Activated B cell treated with CpG ODN at 0.5 μM for 24 hours (primary cell): ENCODE measurements around the gene VPS13C. TPM values are rescaled to one million over a fixed set of nuclear protein-coding genes. Genes with fewer than 3 reads are reported as not detected.

Experiments used
- ATAC-seq: fragments of 200-7000 bp; cut with Tn5 transposase; one replicate; pipeline ENCODE4 v1.10.0; 2021; ENCODE audit warnings: low read depth, mild to moderate bottlenecking, moderate library complexity
- CTCF ChIA-PET: fragments of 350-600 bp; sonication (Branson Sonifier 250); formaldehyde crosslinking; loops from one replicate; lab custom pipeline; 2021; ENCODE audit warnings: antibody characterized with exemption; lab: Charles Lee
- POLR2A ChIA-PET: fragments of 350-600 bp; sonication (Branson Sonifier 250); formaldehyde crosslinking; loops from one replicate; lab custom pipeline; 2021; ENCODE audit warnings: antibody characterized with exemption; lab: Charles Lee
- DNase-seq: peaks from one replicate; pipeline ENCODE4 v3.0.0; 2022
- H3K27ac Mint-ChIP-seq: one replicate; pipeline ENCODE4 v1.8.0; 2020; ENCODE audit warnings: mixed read lengths
- H3K27me3 Mint-ChIP-seq: one replicate; pipeline ENCODE4 v1.8.0; 2021; ENCODE audit warnings: mixed read lengths
- H3K36me3 Mint-ChIP-seq: one replicate; pipeline ENCODE4 v1.8.0; 2021; ENCODE audit warnings: low read depth, mixed read lengths
- H3K4me1 Mint-ChIP-seq: one replicate; pipeline ENCODE4 v1.8.0; 2021; ENCODE audit warnings: mixed read lengths
- H3K4me3 Mint-ChIP-seq: one replicate; pipeline ENCODE4 v1.8.0; 2020; ENCODE audit warnings: mild to moderate bottlenecking, mixed read lengths
- H3K9me3 Mint-ChIP-seq: one replicate; pipeline ENCODE4 v1.8.0; 2020; ENCODE audit warnings: mixed read lengths
- CTCF ChIP-seq: fragments of 200-600 bp; IDR thresholded peaks from one replicate; pipeline ENCODE4 v1.8.0; 2022; ENCODE audit warnings: antibody characterized with exemption, mild to moderate bottlenecking
- intact Hi-C: fragments of 100-400 bp; cut with micrococcal nuclease; formaldehyde crosslinking; loops from one replicate; pipeline ENCODE4 v1.15.1; 2024
- total RNA-seq: library from RNA; stranded (reverse); gene quantifications from 2 replicates; pipeline ENCODE4 v1.2.3, GENCODE V29; 2022

VPS13C gene
- total RNA-seq, 1 donor from 2014 or later, result 172 TPM

GRCh38 chr15:62106096-62106495 lies 45.8 kb upstream of the VPS13C start:
- ATAC-seq, result no peak
- no peaks in the 10 kb centered on the region for H3K9me3 Mint-ChIP-seq
- H3K27me3 Mint-ChIP-seq, result peaks cover 11% of the 10 kb centered on the region
- intact Hi-C loops, result no loop called here
- no peak overlapping the region for H3K4me3 Mint-ChIP-seq
- no peaks in the 10 kb centered on the region for H3K4me1 Mint-ChIP-seq
- ChIA-PET CTCF (no interaction called here), POLR2A (no interaction called here)
- no peak for TF ChIP-seq CTCF
- DNase-seq, result no peak
- H3K27ac Mint-ChIP-seq, result no peak overlapping the region
- no peaks in the 10 kb centered on the region for H3K36me3 Mint-ChIP-seq

- Mint-ChIP-seq H3K36me3 (no peaks in the 10 kb centered on the region), H3K27ac (no peak overlapping the region), H3K27me3 (peaks cover 11% of the 10 kb centered on the region), H3K4me1 (no peaks in the 10 kb centered on the region), H3K9me3 (no peaks in the 10 kb centered on the region), H3K4me3 (no peak overlapping the region)
- intact Hi-C loops, result no loop called here
- ATAC-seq, result no peak
- POLR2A ChIA-PET, result no interaction called here
- no peak for TF ChIP-seq CTCF
- no peak for DNase-seq
- CTCF ChIA-PET, result no interaction called here
These were observed 45.0 kb upstream of the VPS13C start for GRCh38 chr15:62105266-62105665.

- CTCF ChIA-PET, result no interaction called here
- no peak for ATAC-seq
- no peaks in the 10 kb centered on the region for H3K36me3 Mint-ChIP-seq
- H3K4me3 Mint-ChIP-seq, result no peak overlapping the region
- peaks cover 10% of the 10 kb centered on the region for H3K27me3 Mint-ChIP-seq
- POLR2A ChIA-PET, result no interaction called here
- no peaks in the 10 kb centered on the region for H3K9me3 Mint-ChIP-seq
- no peak overlapping the region for H3K27ac Mint-ChIP-seq
- no peak for DNase-seq
- intact Hi-C loops, result no loop called here
- no peaks in the 10 kb centered on the region for H3K4me1 Mint-ChIP-seq
- no peak for TF ChIP-seq CTCF
These were observed 44.6 kb upstream of the VPS13C start for GRCh38 chr15:62104846-62105245.

GRCh38 chr15:62104401-62104800 lies 44.2 kb upstream of the VPS13C start:
- Mint-ChIP-seq H3K4me3 (no peak overlapping the region), H3K27ac (no peak overlapping the region), H3K27me3 (peaks cover 9% of the 10 kb centered on the region), H3K4me1 (no peaks in the 10 kb centered on the region), H3K9me3 (no peaks in the 10 kb centered on the region), H3K36me3 (no peaks in the 10 kb centered on the region)
- DNase-seq (no peak), ATAC-seq (no peak)
- POLR2A ChIA-PET, result no interaction called here
- intact Hi-C loops, result no loop called here
- CTCF ChIA-PET, result no interaction called here
- no peak for TF ChIP-seq CTCF

GRCh38 chr15:62103431-62103830 lies 43.2 kb upstream of the VPS13C start:
- H3K27me3 Mint-ChIP-seq, result peaks cover 13% of the 10 kb centered on the region
- H3K4me3 Mint-ChIP-seq, result no peak overlapping the region
- ChIA-PET POLR2A (no interaction called here), CTCF (no interaction called here)
- H3K9me3 Mint-ChIP-seq, result no peaks in the 10 kb centered on the region
- no peak for ATAC-seq
- intact Hi-C loops, result no loop called here
- H3K4me1 Mint-ChIP-seq, result no peaks in the 10 kb centered on the region
- DNase-seq, result no peak
- H3K27ac Mint-ChIP-seq, result no peak overlapping the region
- no peaks in the 10 kb centered on the region for H3K36me3 Mint-ChIP-seq
- TF ChIP-seq CTCF, result no peak
